Myocyte (in vitro differentiated cells): ENCODE results near the gene JPH2. TPM values are rescaled to one million over a fixed set of nuclear protein-coding genes. Genes with fewer than 3 reads are reported as not detected.

Experiments used
- DNase-seq: peaks from one replicate; pipeline ENCODE4 v3.0.0-alpha.2; 2012; ENCODE audit warnings: low read depth
- total RNA-seq: library from RNA; depleted of rRNA; stranded (reverse); fragments of >200 nt; gene quantifications from 2 replicates; pipeline ENCODE4 v1.2.3, GENCODE V29; 2014

Gene JPH2
- total RNA-seq, 1 donor from 2014 or later: 339 TPM

GRCh38 chr20:44065401-44066340 lies 121.3 kb downstream of the JPH2 start:
- no peak for DNase-seq

GRCh38 chr20:44064501-44065400 lies 122.2 kb downstream of the JPH2 start:
- no peak for DNase-seq

Other genes starting within 250 kb of the JPH2 start
- 36.3 and 37.4 TPM in 2 replicates for gene OSER1, start 23.6 kb upstream of the JPH2 start, total RNA-seq
- 0.11 TPM in 1 of 2 replicates, not detected in the other for gene GDAP1L1, start 60.1 kb upstream of the JPH2 start, total RNA-seq
- 10.8 and 12.0 TPM in 2 replicates for gene FITM2, start 124.0 kb upstream of the JPH2 start, total RNA-seq
- not detected in 2 replicates for gene R3HDML, start 149.9 kb upstream of the JPH2 start, total RNA-seq
- gene HNF4A, start 168.5 kb upstream of the JPH2 start, total RNA-seq: not detected in 2 replicates